ENCODE measurements around the gene SPATA20.

The SPATA20 gene

GRCh38 chr17:50520483-50520882 is 26.5 kb upstream of the SPATA20 start:
- no peak for DNase-seq

- DNase-seq: no peak
These were observed 25.5 kb upstream of the SPATA20 start for GRCh38 chr17:50521514-50521913.

GRCh38 chr17:50522766-50523165 is 24.2 kb upstream of the SPATA20 start:
- DNase-seq: no peak

GRCh38 chr17:50523208-50523607 is 23.8 kb upstream of the SPATA20 start:
- DNase-seq: no peak

GRCh38 chr17:50524838-50525237 is 22.1 kb upstream of the SPATA20 start:
- DNase-seq: no peak

GRCh38 chr17:50527155-50527762 is 19.7 kb upstream of the SPATA20 start:
- DNase-seq: no peak

GRCh38 chr17:50527949-50528474 is 19.0 kb upstream of the SPATA20 start:
- no peak for DNase-seq

- no peak for DNase-seq
These were observed 17.1 kb upstream of the SPATA20 start for GRCh38 chr17:50529849-50530248.

GRCh38 chr17:50531428-50532025 is 15.4 kb upstream of the SPATA20 start:
- no peak for DNase-seq

- DNase-seq: no peak
These were observed 14.4 kb upstream of the SPATA20 start, which contains the start of gene EPN3 for GRCh38 chr17:50532452-50533024. EPN3 (plus strand) TSS chr17:50532735; CDS start chr17:50536557, 3,822 bp downstream.

- DNase-seq: no peak
These were observed 13.8 kb upstream of the SPATA20 start for GRCh38 chr17:50533185-50533584.

GRCh38 chr17:50533720-50534148 is 13.2 kb upstream of the SPATA20 start:
- peak in 1 of 2 donors; percentile 5 for DNase-seq

- DNase-seq: no peak
These were observed 12.6 kb upstream of the SPATA20 start for GRCh38 chr17:50534222-50534978.

- DNase-seq: no peak
These were observed 12.0 kb upstream of the SPATA20 start for GRCh38 chr17:50534979-50535326.

GRCh38 chr17:50535407-50535806 is 11.6 kb upstream of the SPATA20 start:
- no peak for DNase-seq

- DNase-seq: no peak
These were observed 10.0 kb upstream of the SPATA20 start for GRCh38 chr17:50536683-50537646.

GRCh38 chr17:50537721-50538548 is 9.0 kb upstream of the SPATA20 start:
- DNase-seq: no peak

- DNase-seq: no peak
These were observed 8.2 kb upstream of the SPATA20 start for GRCh38 chr17:50538549-50539410.

- no peak for DNase-seq
These were observed 7.0 kb upstream of the SPATA20 start for GRCh38 chr17:50539762-50540559.

Data from hippocampal formation (tissue), 2 donors.